Stomach smooth muscle (tissue), 2 donors: ENCODE measurements around the gene MPHOSPH6.
A peak's percentile ranks its signal among the peaks of the same experiment; 100 is the strongest.
"Not testable (repeated sequence)": the region's sequence is repeated elsewhere in the genome, so short reads cannot be mapped to it uniquely, and the experiment has no call there.

Experiments used
- H3K27ac ChIP-seq: one replicate; pipeline ENCODE4 v1.7.0; 2013; ENCODE audit warnings: mild to moderate bottlenecking, low read length, inconsistent platforms
- H3K27me3 ChIP-seq, 2 donors: one replicate each; pipeline ENCODE4 v1.7.0; 2013; ENCODE audit warnings: low read length in 2 of 2; ENCODE audit not compliant: insufficient read depth in 2 of 2, control insufficient read depth in 1 of 2
- H3K36me3 ChIP-seq, 2 donors: one replicate each; pipeline ENCODE4 v1.7.0; 2013; ENCODE audit warnings: low read length in 2 of 2; ENCODE audit not compliant: control insufficient read depth in 2 of 2, insufficient read depth in 2 of 2
- H3K4me1 ChIP-seq: one replicate; pipeline ENCODE4 v1.7.0; 2013; ENCODE audit warnings: low read length; ENCODE audit not compliant: control insufficient read depth, insufficient read depth
- H3K4me3 ChIP-seq, 2 donors: one replicate each; pipeline ENCODE4 v1.7.0; 2013; ENCODE audit warnings: low read length in 2 of 2
- H3K9ac ChIP-seq, 2 donors: one replicate each; pipeline ENCODE4 v1.7.0; 2013; ENCODE audit warnings: low read length in 2 of 2, mild to moderate bottlenecking in 1 of 2
- H3K9me3 ChIP-seq, 2 donors: one replicate each; pipeline ENCODE4 v1.7.0; 2013; ENCODE audit warnings: low read length in 2 of 2; ENCODE audit not compliant: control insufficient read depth in 2 of 2
- donor health status: healthy.
- donor health status: Pancreatic carcinoma.

MPHOSPH6 gene, protein sequence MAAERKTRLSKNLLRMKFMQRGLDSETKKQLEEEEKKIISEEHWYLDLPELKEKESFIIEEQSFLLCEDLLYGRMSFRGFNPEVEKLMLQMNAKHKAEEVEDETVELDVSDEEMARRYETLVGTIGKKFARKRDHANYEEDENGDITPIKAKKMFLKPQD

DNA sequence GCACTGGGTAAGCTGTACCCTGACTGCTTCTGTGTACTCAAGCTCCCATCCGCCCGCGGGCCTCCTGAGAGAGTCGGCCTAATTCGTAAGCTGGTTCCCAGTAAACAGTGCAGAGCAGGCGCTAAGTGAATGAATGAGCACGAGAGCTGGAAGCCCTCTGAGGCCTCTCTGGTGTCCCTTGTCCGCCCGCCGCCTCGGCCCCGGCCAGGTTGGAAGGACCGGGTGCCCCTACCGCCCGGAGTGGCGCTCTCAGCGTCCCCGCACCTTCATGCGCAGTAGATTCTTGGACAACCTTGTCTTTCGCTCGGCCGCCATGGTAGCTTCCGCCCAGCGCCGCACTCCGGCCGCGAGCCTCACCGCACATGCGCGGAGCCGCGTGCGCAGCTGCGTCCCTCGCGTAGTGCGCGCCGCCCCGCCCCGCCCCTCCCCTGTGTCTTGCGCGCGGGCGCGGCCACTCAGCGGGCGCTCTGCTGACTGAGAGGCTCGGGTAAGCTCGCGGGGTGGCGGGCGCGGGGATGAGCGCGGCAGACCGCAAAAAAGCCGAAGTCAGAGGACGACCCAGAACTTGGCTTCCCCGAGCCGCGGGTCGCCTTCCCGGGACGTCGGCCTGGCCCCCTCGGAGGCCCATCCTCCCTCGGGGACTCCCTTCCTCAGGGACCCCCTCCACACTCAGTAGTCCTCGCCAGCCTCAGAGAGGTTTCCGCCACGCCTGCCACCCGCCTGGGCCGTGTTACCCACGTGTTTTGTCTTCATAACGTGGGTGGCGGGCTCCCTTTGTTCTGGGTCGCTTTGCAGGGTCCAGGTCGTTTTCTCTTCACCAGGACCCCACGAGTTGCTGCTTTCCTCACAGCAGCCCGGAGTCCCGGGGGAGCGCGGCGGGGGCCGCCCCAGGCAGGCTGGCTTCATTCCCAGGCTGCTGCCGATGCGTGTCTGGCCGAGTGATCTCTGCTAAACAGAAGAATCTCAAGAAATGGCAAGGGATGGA is at the start of gene MPHOSPH6:
MPHOSPH6 (minus strand) TSS at position 364 of the 985 bp plus-strand sequence; CDS start at position 315, 49 bp downstream.
- Histone ChIP-seq H3K36me3 (peaks cover 6 to 9% of the 10 kb centered on the region in 2 donors), H3K27me3 (peaks cover 0 to 5% of the 10 kb centered on the region in 2 donors), H3K9ac (peak within 1 kb of the TSS; percentile 75 to 87), H3K27ac (no peak within 1 kb of the TSS), H3K4me3 (peak within 1 kb of the TSS; percentile 87 to 89), H3K9me3 (no peaks in the 10 kb centered on the region), H3K4me1 (peaks cover 8% of the 10 kb centered on the region)

DNA sequence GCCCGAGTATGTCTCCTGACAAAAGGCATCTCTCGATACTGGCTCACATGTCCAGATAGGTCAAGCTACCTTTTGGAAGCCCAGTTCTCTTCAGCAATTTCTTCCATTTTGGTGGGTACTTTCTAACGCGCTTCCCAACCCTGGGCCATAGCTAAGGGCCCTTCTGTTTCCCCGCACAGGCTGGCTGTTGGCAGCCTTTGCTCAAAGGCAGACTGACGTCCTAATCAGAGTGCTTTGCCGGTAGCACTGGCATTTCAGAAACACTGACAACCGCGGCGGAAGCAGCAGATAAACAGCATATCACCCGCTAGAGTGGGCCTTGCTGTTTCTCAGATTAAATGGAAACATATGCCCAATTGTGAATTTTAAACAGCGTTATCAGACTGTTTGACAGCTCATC is 49.3 kb upstream of the MPHOSPH6 start:
- no peak overlapping the region for H3K27ac ChIP-seq
- peaks cover 0 to 2% of the 10 kb centered on the region in 2 donors for H3K27me3 ChIP-seq
- no peaks in the 10 kb centered on the region for H3K9me3 ChIP-seq
- H3K36me3 ChIP-seq: no peaks in the 10 kb centered on the region
- H3K4me3 ChIP-seq: no peak overlapping the region
- H3K9ac ChIP-seq: no peak overlapping the region
- no peaks in the 10 kb centered on the region for H3K4me1 ChIP-seq

DNA sequence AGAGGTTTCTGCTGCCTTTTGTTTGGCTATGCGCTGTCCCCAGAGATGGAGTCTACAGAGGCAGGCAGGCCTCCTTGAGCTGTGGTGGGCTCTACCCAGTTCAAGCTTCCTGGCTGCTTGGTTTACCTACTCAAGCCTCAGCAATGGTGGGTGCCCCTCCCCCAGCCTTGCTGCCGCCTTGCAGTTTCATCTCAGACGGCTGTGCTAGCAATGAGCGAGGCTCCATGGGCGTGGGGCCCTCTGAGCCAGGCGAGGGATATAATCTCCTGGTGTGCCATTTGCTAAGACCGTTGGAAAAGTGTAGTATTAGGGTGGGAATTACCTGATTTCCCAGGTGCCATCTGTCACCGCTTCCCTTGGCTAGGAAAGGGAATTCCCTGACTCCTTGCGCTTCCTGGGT is 39.3 kb upstream of the MPHOSPH6 start:
- H3K4me1 ChIP-seq, H3K27me3 ChIP-seq, H3K9ac ChIP-seq, H3K27ac ChIP-seq, H3K36me3 ChIP-seq, H3K4me3 ChIP-seq, H3K9me3 ChIP-seq: not testable (repeated sequence)

DNA sequence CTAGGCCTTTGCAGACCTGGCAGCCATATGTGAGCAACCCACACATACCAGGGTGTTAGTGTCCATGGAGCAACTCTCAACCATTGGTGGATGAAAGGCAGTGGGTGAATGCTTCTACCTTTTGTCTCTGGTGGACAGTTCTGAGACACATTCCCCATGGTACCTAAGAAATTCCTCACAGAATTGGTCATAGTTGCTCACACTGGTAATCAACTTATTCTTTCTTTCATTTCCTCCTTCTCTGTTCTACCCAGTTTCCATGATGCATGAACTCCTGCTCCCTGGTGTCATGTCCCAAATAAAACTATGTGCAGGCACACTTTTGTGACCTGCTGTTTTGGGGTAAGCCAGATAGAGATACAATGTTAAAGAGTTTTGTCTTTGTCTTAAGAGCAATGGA is 33.2 kb upstream of the MPHOSPH6 start:
- no peak overlapping the region for H3K27ac ChIP-seq
- H3K4me3 ChIP-seq: no peak overlapping the region
- H3K36me3 ChIP-seq: no peaks in the 10 kb centered on the region
- no peak overlapping the region for H3K9ac ChIP-seq
- no peaks in the 10 kb centered on the region for H3K27me3 ChIP-seq
- no peaks in the 10 kb centered on the region for H3K9me3 ChIP-seq
- H3K4me1 ChIP-seq: no peaks in the 10 kb centered on the region

DNA sequence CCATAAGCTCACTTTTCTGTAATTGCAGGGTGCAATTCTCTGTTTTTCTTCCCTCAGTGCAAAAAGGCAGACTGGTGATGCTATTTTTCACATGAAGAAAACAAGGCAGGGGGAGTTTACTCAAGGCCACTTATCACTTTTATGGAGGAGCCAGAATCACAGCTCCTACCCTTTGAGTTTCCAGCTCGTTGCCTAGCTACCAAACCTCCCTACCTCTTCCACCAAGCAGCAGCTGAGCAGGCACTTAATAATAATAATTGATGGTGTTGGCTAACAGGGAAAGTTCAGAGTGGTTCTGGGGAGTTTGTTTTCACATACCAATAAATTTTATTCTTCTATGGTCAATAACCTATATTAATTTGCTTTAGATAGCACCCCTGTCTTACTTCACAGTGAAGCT is 31.9 kb upstream of the MPHOSPH6 start:
- Histone ChIP-seq H3K27me3 (no peaks in the 10 kb centered on the region), H3K36me3 (no peaks in the 10 kb centered on the region), H3K9me3 (no peaks in the 10 kb centered on the region), H3K4me1 (no peaks in the 10 kb centered on the region), H3K4me3 (no peak overlapping the region), H3K9ac (no peak overlapping the region), H3K27ac (no peak overlapping the region)

DNA sequence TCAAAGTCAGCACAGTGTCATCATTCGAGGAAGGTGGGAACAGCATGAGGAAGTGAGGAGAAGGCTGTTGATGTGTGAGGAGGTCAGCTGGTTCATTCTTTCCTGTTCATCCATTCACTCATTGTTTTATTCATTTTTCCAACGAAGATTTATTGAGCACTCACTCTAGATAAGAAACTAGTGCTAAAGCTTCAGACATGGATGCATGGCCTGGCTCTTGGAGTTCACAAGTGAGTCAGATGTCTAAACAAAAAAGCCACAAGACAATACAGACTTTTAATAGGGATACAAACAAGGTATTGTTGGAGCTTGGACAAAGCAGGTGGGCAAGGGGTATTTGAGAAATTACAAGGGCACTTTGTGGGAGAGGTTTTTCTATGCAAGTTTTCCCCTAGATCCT is 31.3 kb upstream of the MPHOSPH6 start:
- Histone ChIP-seq H3K4me1 (no peaks in the 10 kb centered on the region), H3K27ac (no peak overlapping the region), H3K27me3 (no peaks in the 10 kb centered on the region), H3K4me3 (no peak overlapping the region), H3K9me3 (no peaks in the 10 kb centered on the region), H3K9ac (no peak overlapping the region), H3K36me3 (no peaks in the 10 kb centered on the region)

DNA sequence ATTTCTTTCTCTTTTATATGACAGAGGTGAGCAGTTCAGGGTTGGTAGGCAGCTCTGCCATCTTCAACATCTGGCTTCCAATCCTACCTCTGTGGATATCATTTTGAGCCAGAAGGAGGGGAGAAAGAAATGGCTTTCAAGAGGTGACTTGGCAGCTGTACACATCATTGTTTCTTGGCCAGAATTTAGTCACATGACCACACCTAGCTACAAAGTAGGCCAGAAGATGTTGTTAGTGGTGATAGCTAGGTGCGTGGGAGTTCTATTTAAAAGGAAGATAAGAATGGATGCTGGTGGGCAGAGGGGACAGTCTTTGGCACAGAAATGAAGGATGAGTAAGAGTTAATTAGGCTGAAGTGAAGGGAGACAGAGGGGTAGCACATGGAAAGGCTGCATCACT is 29.2 kb upstream of the MPHOSPH6 start:
- Histone ChIP-seq H3K4me3 (no peak overlapping the region), H3K27ac (no peak overlapping the region), H3K9me3 (no peaks in the 10 kb centered on the region), H3K36me3 (no peaks in the 10 kb centered on the region), H3K27me3 (no peaks in the 10 kb centered on the region), H3K9ac (no peak overlapping the region), H3K4me1 (no peaks in the 10 kb centered on the region)

DNA sequence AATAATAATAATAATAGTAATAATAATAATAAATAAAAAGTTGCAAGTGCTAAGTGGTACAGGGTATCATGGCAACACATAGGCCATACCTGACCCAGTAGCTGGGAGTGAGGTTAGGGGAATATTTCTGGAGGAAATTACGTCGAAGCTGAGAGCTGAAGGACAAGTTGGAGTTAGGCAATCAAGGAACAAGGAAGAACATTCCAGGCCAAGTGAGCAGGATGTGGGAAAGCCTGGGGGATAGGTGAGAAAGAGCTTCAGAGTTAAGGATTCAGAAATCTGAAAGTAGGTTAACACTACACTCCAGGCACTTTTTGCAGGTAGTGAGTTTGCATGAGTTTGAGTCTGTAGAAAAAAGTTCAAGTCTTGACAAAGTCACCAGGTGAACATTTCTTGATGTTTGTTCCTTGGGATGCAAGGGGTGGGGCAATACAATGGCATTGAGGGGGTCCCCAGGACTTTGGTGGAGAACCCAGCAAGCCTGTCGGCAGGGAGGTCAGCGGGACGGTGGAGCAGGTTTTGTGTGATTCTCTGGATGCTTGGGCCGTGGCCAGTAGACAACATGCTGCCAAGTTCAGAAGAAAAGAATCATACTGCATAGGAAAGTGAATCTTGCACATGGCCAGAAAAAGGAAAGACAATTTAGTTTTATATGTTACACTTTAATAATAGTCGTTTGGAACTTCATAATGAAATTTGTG is 27.7 kb upstream of the MPHOSPH6 start:
- H3K4me3 ChIP-seq: no peak overlapping the region
- no peaks in the 10 kb centered on the region for H3K9me3 ChIP-seq
- no peaks in the 10 kb centered on the region for H3K4me1 ChIP-seq
- H3K27me3 ChIP-seq: no peaks in the 10 kb centered on the region
- no peak overlapping the region for H3K9ac ChIP-seq
- no peak overlapping the region for H3K27ac ChIP-seq
- no peaks in the 10 kb centered on the region for H3K36me3 ChIP-seq

DNA sequence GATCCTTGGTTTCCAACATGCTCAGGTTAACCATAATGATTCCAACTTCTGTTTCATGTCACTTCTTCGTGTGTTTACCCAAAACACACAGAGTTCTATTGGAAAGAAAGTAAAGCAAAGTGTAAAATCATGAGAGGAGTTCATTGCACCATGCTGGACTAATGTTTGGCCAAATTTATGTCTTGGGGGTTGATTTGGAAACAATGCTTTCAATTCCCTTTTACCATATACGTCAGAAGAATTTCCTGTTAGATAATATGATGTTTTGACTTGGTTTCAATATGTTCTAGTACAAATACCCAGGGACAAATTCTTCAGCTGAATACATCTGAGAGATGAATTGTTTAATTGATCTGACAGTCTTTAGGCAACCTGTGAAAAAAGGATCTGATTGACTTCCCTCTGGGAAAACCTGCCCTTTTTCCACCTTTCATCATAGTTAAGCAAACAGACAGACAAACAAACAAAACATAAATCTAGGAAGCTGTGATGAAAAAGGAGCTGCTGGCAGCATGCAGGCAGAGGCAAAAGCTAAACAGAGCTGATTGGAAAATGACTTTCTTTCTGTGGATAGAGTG is 26.0 kb upstream of the MPHOSPH6 start:
- H3K27ac ChIP-seq: no peak overlapping the region

DNA sequence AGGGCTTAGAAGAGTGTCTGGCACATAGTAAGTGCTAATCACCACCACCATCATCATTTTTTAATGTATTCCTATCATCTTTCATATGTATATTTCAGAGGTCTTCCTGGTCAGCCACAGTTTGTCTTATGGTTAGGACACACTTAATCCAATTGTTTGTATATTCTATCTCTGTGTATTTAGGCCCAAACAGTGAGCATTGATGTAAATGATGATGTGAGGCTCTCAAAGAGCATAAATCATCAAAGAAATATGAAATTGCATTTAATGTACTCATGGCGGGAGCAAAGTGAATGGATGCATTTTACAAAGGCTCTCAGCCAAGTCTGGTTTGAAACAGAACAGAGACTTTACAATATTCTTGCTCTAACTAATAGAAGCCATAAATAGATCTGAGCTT is 24.1 kb upstream of the MPHOSPH6 start:
- no peak overlapping the region for H3K4me3 ChIP-seq
- no peaks in the 10 kb centered on the region for H3K4me1 ChIP-seq
- H3K27me3 ChIP-seq: no peaks in the 10 kb centered on the region
- no peak overlapping the region for H3K9ac ChIP-seq
- no peaks in the 10 kb centered on the region for H3K9me3 ChIP-seq
- no peak overlapping the region for H3K27ac ChIP-seq
- no peaks in the 10 kb centered on the region for H3K36me3 ChIP-seq

More for the DNA sequence above, 26.0 kb upstream of the MPHOSPH6 start:
- Histone ChIP-seq H3K9me3 (no peaks in the 10 kb centered on the region), H3K36me3 (no peaks in the 10 kb centered on the region), H3K27me3 (no peaks in the 10 kb centered on the region), H3K9ac (no peak overlapping the region), H3K4me3 (no peak overlapping the region), H3K4me1 (no peaks in the 10 kb centered on the region)
